ENCODE data around the gene HSD3B2. TPM values are rescaled to one million over a fixed set of nuclear protein-coding genes. Genes with fewer than 3 reads are reported as not detected.

Gene HSD3B2
- total RNA-seq (not detected), polyA plus RNA-seq (under 1 TPM in 1 of 2 donors, not detected in 1; 0.04 TPM)
- long read RNA-seq, donor 1 = 0 reads
- long read RNA-seq, donor 2 = 0 reads
- long read RNA-seq, donor 3 = 0 reads

DNA sequence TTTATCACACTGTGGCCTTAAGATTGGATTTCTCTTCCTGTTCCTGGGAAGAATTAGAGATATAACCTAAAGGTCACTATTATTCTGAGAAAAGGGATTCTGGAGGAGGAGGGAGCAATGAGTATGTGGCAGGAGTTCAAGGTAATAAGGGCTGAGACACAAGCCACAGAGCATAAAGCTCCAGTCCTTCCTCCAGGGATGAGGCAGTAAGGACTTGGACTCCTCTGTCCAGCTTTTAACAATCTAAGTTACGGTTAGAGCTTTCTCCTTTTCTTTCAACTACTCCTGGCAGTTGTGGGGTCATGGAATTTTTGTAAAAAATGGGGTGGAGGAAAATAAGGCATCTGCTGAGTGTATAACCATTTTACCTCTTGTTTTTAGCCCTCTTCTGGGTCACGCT is at the start of gene HSD3B2:
Gene HSD3B2, plus strand, starts transcription at position 201 of the 400 bp plus-strand sequence. CDS start 270 bp downstream, outside the sequence.
- no peaks in the 10 kb centered on the region for H3K36me3 ChIP-seq
- no peak within 1 kb of the TSS for H3K27ac ChIP-seq
- intact Hi-C loops (cut with DNase I) = no loop called here
- no peaks in the 10 kb centered on the region for H3K27me3 ChIP-seq
- no peaks in the 10 kb centered on the region for H3K9me3 ChIP-seq
- TF ChIP-seq, protein P1, sequence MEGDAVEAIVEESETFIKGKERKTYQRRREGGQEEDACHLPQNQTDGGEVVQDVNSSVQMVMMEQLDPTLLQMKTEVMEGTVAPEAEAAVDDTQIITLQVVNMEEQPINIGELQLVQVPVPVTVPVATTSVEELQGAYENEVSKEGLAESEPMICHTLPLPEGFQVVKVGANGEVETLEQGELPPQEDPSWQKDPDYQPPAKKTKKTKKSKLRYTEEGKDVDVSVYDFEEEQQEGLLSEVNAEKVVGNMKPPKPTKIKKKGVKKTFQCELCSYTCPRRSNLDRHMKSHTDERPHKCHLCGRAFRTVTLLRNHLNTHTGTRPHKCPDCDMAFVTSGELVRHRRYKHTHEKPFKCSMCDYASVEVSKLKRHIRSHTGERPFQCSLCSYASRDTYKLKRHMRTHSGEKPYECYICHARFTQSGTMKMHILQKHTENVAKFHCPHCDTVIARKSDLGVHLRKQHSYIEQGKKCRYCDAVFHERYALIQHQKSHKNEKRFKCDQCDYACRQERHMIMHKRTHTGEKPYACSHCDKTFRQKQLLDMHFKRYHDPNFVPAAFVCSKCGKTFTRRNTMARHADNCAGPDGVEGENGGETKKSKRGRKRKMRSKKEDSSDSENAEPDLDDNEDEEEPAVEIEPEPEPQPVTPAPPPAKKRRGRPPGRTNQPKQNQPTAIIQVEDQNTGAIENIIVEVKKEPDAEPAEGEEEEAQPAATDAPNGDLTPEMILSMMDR (IDR thresholded peaks at IDR 0.05) = no peak
- DNase-seq = no peak
- H3K4me3 ChIP-seq = no peak within 1 kb of the TSS
- WGBS, 2 donors = 71 to 79% methylated on average over 2 of the region's 2 CpGs
- no peak for ATAC-seq
- no peaks in the 10 kb centered on the region for H3K4me1 ChIP-seq

GRCh38 chr1:119366424-119366823 is 48.5 kb upstream of the HSD3B2 start:
- intact Hi-C loops (cut with DNase I) = loop anchor here in 8 of 10 donors (5.0 to 10.0 kb wide), 6 partner anchors 79 to 1214 kb away; no protein-coding TSS in a partner anchor
- WGBS, 2 donors = 89 to 91% methylated on average over 3 of the region's 3 CpGs
- Histone ChIP-seq H3K27ac (no peak overlapping the region), H3K4me3 (no peak overlapping the region), H3K9me3 (no peaks in the 10 kb centered on the region), H3K4me1 (no peaks in the 10 kb centered on the region), H3K36me3 (no peaks in the 10 kb centered on the region), H3K27me3 (peaks cover 0 to 7% (median 0%) of the 10 kb centered on the region in 7 donors)
- TF ChIP-seq, protein P1 (IDR thresholded peaks at IDR 0.05) = no peak
- DNase-seq = no peak
- no peak for ATAC-seq

- Histone ChIP-seq H3K9me3 (no peaks in the 10 kb centered on the region), H3K4me3 (no peak overlapping the region), H3K36me3 (no peaks in the 10 kb centered on the region), H3K27me3 (peaks cover 0 to 7% (median 0%) of the 10 kb centered on the region in 7 donors), H3K27ac (no peak overlapping the region), H3K4me1 (no peaks in the 10 kb centered on the region)
- ATAC-seq (peak in 2 of 8 donors; percentile 28 to 51), DNase-seq (no peak)
- TF ChIP-seq, protein P1 (IDR thresholded peaks at IDR 0.05) = peak; percentile 60 to 82 (median 75)
- WGBS, 2 donors = 62 to 65% methylated on average over 13 of the region's 13 CpGs
- intact Hi-C loops (cut with DNase I) = loop anchor here in 8 of 10 donors (1.0 to 10.0 kb wide), 7 partner anchors 80 to 1215 kb away; no protein-coding TSS in a partner anchor
These were observed 47.4 kb upstream of the HSD3B2 start for GRCh38 chr1:119367432-119368124.

GRCh38 chr1:119368554-119368953 is 46.4 kb upstream of the HSD3B2 start, which contains the start of gene HAO2:
HAO2 (plus strand) TSS chr1:119368785; CDS start chr1:119381086, 12,301 bp downstream.
- Histone ChIP-seq H3K36me3 (no peaks in the 10 kb centered on the region), H3K27me3 (peaks cover 0 to 7% (median 0%) of the 10 kb centered on the region in 7 donors), H3K27ac (no peak within 1 kb of the TSS), H3K4me3 (no peak within 1 kb of the TSS), H3K9me3 (no peaks in the 10 kb centered on the region), H3K4me1 (no peaks in the 10 kb centered on the region)
- TF ChIP-seq, protein P1 (IDR thresholded peaks at IDR 0.05) = no peak
- WGBS, 2 donors = 58 to 71% methylated on average over 2 of the region's 2 CpGs
- intact Hi-C loops (cut with DNase I) = loop anchor here in 8 of 10 donors (5.0 to 10.0 kb wide), 6 partner anchors 81 to 1216 kb away; no protein-coding TSS in a partner anchor
- no peak for DNase-seq
- no peak for ATAC-seq

Measured in heart right ventricle (tissue), 16 donors.